HG03108 (cell line): ENCODE measurements around the gene AXIN1.

Experiments
- ATAC-seq: cut with Tn5 transposase; IDR thresholded peaks from one replicate; pipeline ENCODE4 v1.9.1; 2021; ENCODE audit warnings: moderate library complexity; ENCODE audit not compliant: unreplicated experiment

AXIN1 gene

DNA sequence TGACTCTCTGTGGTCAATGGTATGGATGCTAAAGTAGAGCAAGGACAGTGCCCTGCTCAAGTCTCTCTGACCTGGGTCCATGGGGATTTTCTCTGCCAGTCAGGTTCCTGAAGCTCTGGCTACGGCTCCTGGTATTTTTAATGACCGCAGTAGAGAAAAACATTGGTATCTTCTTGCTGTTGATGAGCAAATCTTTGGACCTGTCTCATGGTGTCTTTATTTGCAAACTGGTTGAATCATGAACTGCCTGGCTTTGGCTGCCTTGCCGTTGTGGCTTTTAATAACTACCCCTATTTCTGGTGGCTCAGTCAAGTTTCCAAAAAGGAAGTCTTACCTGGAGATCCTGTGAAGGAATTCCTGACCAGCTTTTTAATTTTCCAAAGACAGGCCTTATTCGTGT lies 109.2 kb downstream of the AXIN1 start:
- ATAC-seq: no peak

DNA sequence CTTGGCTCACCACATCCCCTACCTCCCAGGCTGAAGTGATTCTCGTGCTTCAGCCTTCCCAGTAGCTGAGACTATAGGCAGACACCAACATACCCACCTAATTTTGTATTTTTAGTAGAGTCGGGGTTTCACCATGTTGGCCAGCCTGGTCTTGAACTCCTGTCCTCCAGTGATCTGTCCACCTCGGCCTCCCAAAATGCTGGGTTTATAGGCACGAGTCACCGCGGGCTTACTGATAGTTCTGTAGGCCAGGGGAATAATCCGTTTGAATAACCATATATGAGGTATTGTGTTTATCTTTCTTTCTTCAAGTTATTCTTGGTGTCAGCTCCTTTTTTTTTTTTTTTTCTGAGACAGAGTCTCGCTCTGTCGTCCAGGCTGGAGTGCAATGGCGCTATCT lies 110.2 kb downstream of the AXIN1 start:
- ATAC-seq: no peak

DNA sequence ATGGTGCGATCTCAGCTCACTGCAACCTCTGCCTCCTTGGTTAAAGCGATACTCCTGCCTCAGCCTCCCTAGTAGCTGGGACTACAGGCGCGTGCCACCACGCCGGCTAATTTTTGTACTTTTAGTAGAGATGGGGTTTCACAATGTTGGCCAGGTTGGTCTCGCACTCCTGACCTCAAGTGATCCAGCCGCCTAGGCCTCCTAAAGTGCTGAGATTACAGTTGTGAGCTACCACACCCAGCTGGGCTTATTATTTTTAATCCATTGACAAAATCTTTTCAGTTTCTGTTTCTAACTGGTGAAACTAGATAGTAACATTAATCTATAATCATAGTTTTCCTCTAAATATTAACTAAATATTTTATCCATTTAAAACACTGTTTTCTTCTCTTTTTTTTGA lies 112.0 kb downstream of the AXIN1 start:
- no peak for ATAC-seq

DNA sequence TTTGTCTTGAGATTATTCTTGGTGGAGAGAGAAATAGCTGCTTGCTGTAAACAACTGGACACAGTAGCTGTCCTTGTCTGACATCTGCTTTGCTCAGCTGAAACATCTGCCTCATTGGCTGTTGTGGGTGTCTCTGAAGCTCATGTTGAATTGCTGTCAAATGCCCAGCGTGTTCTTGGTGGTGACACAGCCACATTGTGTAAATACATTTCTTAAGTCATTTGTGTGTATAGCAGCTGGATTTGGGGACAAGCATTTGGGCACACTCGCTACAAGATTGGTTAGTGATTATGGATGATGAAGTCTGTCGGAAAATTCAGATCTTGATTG lies 112.6 kb downstream of the AXIN1 start:
- no peak for ATAC-seq
